GM19397 (cell line): ENCODE results near the gene CD48.
"Not testable (repeated sequence)": the region's sequence is repeated elsewhere in the genome, so short reads cannot be mapped to it uniquely, and the experiment has no call there.

Source experiments
- ATAC-seq: cut with Tn5 transposase; IDR thresholded peaks from one replicate; pipeline ENCODE4 v1.9.1; 2021; ENCODE audit warnings: mild to moderate bottlenecking, moderate library complexity; ENCODE audit not compliant: unreplicated experiment

Gene CD48

GRCh38 chr1:160656737-160657136, 54.9 kb downstream of the CD48 start:
- ATAC-seq = no peak

- ATAC-seq = no peak
Observed at GRCh38 chr1:160653620-160654016, 58.0 kb downstream of the CD48 start.

DNA sequence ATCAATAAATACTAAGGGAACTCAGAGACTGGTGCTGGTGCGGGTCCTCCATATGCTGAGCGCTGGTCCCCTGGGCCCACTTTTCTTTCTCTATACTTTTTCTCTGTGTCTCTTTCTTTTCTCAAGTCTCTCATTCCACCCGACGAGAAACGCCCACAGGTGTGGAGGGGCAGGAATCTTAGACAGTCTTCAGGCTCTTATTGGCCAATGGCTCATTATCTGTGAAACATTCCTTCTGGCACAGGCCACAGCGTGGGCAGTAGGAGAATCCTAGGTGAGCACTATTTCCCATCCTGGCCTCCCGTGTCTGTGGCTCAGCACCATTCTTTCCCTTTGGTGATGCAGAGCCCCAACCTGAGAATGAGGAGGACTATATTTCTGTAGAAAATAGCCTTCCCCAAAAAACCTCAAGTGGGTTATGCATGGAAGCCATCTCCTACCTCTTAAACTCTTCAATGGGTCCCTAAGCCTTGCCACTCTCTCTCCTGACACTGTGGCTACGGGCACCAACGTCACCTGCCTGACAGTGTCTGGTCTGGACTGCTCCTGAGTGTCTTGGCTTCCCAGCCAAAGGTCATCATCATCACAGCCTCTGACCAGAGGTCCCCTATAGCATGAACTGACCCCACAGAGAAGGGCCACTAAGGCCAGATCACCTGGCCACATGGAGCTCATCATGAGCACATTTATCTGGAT, 58.5 kb downstream of the CD48 start:
- ATAC-seq = no peak

GRCh38 chr1:160652065-160652641, 59.5 kb downstream of the CD48 start:
- ATAC-seq = not testable (repeated sequence)

- ATAC-seq = no peak
Observed at GRCh38 chr1:160651433-160652064, 60.1 kb downstream of the CD48 start.

DNA sequence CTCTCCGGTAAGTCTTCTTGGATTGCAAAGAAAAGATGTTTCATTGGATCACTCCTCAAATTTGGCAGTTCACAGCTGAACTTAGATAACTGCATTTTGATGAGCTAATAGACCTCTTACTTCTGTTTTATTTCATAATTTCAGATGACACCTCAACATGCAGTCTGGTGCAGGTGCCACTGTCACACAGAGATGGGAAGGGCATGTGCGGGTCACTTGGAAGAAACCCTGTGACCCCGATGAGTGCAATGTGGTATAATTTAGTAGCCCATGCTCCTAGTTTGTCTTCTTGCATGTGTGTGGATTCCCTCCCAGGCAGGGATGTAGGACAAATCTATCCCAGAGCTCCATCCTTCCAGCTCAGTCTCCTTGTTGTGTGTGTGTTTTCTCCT, 64.3 kb downstream of the CD48 start:
- ATAC-seq = no peak

GRCh38 chr1:160646711-160647328, 64.8 kb downstream of the CD48 start, which contains the start of gene SLAMF1:
SLAMF1 (minus strand) TSS chr1:160647044; CDS start chr1:160646945, 99 bp downstream.
- peak; percentile 48 for ATAC-seq

- no peak for ATAC-seq
Observed at GRCh38 chr1:160646180-160646579, 65.4 kb downstream of the CD48 start.

DNA sequence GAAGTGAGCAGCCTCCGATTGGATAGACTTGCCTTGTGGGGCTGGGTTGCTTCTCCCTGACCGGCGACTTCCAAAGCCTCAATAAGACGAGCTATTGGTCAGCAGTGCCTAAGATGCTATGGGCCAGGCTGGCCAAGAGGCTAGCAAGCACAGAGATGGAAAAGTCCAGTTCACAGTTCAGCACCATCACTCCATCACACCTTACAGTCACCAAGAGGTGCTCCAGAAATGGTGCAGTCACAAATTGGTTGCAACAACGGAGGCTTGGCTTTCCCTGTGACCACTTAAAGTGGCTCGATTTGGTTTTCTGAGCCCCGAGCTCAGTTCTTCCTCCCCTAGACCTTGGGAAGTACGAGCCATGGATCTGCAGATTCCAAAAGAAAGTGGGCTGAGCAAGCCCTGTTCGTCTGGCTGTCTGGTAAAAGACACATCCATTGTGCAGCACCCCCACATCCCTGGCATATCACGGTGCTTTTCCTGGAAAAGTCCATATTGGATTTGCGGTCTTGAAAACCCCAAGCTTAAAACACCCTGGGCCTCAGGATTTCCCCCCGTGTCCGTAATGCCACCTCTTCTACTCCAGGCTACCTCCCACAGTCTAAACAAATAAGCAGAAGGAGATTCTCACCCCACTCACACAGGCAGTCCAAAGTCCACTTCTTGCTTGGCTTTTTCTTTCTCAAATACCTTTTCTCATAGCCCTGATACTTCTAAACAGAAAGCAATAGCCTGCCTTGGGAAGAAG, 66.1 kb downstream of the CD48 start:
- ATAC-seq = no peak

- ATAC-seq = no peak
Observed at GRCh38 chr1:160644399-160644798, 67.2 kb downstream of the CD48 start.

- no peak for ATAC-seq
Observed at GRCh38 chr1:160643138-160643537, 68.5 kb downstream of the CD48 start.

- no peak for ATAC-seq
Observed at GRCh38 chr1:160642281-160642644, 69.4 kb downstream of the CD48 start.

GRCh38 chr1:160641323-160642280, 70.0 kb downstream of the CD48 start:
- ATAC-seq = no peak

- no peak for ATAC-seq
Observed at GRCh38 chr1:160640359-160641123, 71.1 kb downstream of the CD48 start.

- ATAC-seq = no peak
Observed at GRCh38 chr1:160639652-160640051, 72.0 kb downstream of the CD48 start.

DNA sequence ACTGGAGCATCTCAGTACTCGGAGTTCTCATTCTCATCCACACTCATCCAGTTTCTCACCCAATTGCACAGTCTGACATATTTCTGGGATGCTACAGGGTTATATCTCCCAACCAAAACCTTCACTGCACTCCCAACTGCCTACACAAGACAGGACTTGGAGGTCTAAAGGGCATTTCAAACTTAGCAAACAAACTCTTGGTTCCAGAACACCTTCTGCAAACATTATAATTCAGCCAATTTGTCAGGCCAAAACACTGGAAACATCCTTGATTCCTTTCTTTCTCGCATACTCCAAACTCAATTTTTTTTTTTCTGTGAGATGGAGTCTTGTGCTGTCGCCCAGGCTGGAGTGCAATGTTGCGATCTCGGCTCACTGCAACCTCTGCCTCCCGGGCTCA, 72.7 kb downstream of the CD48 start:
- no peak for ATAC-seq

DNA sequence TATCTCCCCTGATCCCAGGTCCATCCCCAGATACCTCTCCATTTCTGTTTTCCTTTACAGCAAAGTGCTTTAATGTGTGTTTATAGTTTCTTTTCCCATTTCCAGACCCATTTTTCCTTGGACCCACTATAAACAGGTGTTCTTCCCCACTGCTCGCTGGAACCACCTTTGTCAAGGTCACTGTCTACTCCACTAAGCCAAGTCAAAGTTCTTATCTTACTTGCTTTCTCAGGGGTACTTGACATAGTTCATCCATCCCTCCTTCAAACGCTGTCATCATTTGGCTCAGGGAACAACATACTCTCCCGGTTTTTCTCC, 73.1 kb downstream of the CD48 start:
- no peak for ATAC-seq

GRCh38 chr1:160637821-160638539, 73.6 kb downstream of the CD48 start:
- ATAC-seq = no peak

DNA sequence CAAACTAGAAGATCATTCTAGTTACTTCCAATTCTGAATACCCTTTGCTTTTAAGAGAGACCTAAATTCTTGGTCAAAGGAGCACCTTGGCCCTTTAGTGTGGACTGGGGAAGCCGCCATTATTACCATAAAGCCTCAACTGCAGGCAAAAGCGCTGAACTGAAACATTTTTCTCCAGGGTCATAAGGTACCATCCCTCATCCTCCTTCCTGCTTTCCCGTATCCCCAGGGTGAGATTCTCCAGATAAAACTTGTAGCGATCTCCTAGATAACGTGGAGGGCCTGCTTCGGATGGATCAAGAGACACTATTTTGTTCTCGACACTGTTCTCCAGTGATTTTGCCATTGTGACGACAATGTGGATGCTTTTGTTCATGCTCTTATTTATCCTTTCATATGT, 74.6 kb downstream of the CD48 start:
- ATAC-seq = no peak
